Neutrophil (primary cell): Measurements from ENCODE around the gene NDFIP1.
"Not testable (repeated sequence)": the region's sequence is repeated elsewhere in the genome, so short reads cannot be mapped to it uniquely, and the experiment has no call there.

Experiments
- H3K27ac ChIP-seq: fragments of 200-600 bp; sonication (generic); 2 replicates; pipeline ENCODE4 v1.5.1; 2016; ENCODE audit warnings: mild to moderate bottlenecking, moderate library complexity
- H3K27me3 ChIP-seq: fragments of 200-600 bp; sonication (generic); 2 replicates; pipeline ENCODE4 v1.6.0; 2016; ENCODE audit warnings: mild to moderate bottlenecking
- H3K36me3 ChIP-seq: fragments of 200-600 bp; sonication (generic); 2 replicates; pipeline ENCODE4 v1.5.1; 2017
- H3K4me1 ChIP-seq, 2 experiments: fragments of 200-600 bp in 1 of 2; sonication (generic) in 1 of 2; 1 replicate in 1 of 2; 2 replicates in 1 of 2; pipeline versions ENCODE4 v1.5.1 to v1.6.1; 2013 to 2016; ENCODE audit warnings: low read depth in 1 of 2, low read length in 1 of 2, mild to moderate bottlenecking in 1 of 2, moderate library complexity in 1 of 2; ENCODE audit not compliant: control insufficient read depth in 1 of 2, insufficient read depth in 1 of 2
- H3K4me3 ChIP-seq, 2 experiments: fragments of 200-600 bp in 1 of 2; sonication (generic) in 1 of 2; 1 replicate in 1 of 2; 2 replicates in 1 of 2; pipeline ENCODE4 v1.5.1; 2013 to 2016; ENCODE audit warnings: low read depth in 1 of 2, low read length in 1 of 2, mild to moderate bottlenecking in 1 of 2, moderate library complexity in 1 of 2
- H3K9me3 ChIP-seq: fragments of 200-600 bp; sonication (generic); 2 replicates; pipeline ENCODE4 v1.5.1; 2016
- TF ChIP-seq, protein P1 (sequence below): fragments of 200-600 bp; sonication (generic); IDR thresholded peaks from 2 replicates; pipeline ENCODE4 v1.5.1; 2016; ENCODE audit warnings: antibody characterized with exemption

Gene NDFIP1

DNA sequence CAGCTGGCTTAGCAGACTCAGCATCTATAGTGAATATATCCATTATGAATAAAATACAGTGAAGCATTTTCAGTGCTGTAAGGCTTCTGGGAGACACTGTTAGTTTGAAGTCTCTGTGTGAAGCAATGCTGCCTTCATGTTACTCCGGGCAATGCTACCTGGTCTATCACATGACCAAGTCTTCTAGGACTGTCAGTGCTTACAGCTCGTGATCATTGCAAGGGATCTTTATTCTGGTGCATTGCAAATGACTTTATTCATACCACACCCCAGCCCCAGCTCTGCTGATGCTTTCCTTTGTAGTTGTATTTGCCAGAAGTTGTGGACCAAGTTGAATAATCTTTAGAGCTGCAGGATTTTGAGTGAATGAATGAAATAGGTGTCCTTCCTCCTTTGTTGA is 21.9 kb upstream of the NDFIP1 start:
- H3K4me1 ChIP-seq: no peaks in the 10 kb centered on the region
- H3K27me3 ChIP-seq: peaks cover 23% of the 10 kb centered on the region
- no peak overlapping the region for H3K4me3 ChIP-seq
- H3K27ac ChIP-seq: no peak overlapping the region
- no peaks in the 10 kb centered on the region for H3K9me3 ChIP-seq
- no peaks in the 10 kb centered on the region for H3K36me3 ChIP-seq
- TF ChIP-seq, protein P1, sequence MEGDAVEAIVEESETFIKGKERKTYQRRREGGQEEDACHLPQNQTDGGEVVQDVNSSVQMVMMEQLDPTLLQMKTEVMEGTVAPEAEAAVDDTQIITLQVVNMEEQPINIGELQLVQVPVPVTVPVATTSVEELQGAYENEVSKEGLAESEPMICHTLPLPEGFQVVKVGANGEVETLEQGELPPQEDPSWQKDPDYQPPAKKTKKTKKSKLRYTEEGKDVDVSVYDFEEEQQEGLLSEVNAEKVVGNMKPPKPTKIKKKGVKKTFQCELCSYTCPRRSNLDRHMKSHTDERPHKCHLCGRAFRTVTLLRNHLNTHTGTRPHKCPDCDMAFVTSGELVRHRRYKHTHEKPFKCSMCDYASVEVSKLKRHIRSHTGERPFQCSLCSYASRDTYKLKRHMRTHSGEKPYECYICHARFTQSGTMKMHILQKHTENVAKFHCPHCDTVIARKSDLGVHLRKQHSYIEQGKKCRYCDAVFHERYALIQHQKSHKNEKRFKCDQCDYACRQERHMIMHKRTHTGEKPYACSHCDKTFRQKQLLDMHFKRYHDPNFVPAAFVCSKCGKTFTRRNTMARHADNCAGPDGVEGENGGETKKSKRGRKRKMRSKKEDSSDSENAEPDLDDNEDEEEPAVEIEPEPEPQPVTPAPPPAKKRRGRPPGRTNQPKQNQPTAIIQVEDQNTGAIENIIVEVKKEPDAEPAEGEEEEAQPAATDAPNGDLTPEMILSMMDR: no peak

DNA sequence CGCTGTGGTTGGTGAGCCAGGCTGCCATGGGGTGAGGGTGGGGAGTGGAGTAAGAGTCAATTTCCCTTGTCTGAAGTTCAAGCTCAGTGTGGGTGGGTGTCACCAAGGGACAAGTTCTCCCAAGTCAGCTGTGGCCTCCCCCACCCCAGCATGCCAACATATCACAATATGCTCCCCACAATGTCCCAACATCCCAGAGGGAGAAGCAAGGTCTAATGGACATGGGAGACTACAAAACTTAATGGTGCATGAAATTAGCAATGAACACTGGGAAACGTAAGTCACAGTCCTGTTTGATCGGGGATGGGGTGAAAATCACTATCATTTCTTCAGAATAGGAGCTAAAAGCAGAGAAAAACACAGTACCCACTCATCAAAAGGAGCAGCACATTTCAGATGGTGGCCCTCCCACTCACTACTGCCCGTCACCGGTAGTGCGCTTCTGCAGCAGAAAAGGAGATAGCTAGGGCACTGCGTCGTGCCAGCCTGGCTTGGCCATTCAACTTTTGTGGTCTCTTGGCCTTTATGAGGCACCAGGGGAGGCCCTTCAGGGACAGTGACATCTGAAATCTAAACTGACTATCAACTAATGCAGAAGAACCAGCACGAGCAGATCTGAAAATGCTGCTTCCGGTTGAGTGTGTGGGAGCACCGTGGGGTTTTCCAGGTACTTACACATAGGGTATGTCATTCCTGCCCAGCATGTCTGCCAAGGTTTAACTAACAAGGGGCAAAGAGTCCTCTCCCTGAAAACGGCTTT is 20.5 kb upstream of the NDFIP1 start:
- H3K36me3 ChIP-seq: no peaks in the 10 kb centered on the region

DNA sequence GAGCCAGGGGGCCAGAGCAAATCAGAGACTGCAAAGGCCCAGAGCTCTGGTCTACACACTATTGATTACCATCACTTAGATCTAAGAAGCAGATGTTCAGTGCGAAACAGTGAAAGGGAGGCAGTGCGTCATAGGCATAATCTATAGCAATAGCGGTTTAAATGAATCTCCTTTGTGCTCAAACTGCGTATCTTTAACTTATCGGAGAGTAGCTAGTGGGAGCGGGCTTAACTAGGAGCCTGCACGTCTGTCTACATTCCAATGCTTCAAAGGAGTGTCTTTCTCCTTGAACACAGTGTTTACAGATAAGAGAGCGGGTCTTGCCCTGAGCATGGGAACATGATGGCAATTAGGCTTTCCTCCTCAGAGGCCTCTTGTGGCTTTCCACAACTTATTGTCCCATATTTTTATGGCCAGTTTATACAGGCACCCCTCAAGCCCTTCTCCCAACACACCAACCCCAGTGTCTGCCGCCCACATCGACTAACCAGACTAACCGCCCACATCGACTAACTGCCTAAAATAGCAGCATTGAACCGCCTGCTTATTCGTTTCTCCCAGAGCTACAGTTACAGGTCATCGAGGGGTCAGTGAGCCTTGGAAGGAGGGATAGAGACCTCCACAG is 19.6 kb upstream of the NDFIP1 start:
- not testable (repeated sequence) for H3K27me3 ChIP-seq, H3K4me1 ChIP-seq, H3K27ac ChIP-seq, H3K36me3 ChIP-seq, H3K9me3 ChIP-seq, H3K4me3 ChIP-seq

More for the DNA sequence above, 20.5 kb upstream of the NDFIP1 start:
- Histone ChIP-seq H3K4me3 (no peak overlapping the region), H3K9me3 (no peaks in the 10 kb centered on the region), H3K27me3 (peaks cover 13% of the 10 kb centered on the region), H3K27ac (no peak overlapping the region), H3K4me1 (no peaks in the 10 kb centered on the region)
- TF ChIP-seq, protein P1: no peak

DNA sequence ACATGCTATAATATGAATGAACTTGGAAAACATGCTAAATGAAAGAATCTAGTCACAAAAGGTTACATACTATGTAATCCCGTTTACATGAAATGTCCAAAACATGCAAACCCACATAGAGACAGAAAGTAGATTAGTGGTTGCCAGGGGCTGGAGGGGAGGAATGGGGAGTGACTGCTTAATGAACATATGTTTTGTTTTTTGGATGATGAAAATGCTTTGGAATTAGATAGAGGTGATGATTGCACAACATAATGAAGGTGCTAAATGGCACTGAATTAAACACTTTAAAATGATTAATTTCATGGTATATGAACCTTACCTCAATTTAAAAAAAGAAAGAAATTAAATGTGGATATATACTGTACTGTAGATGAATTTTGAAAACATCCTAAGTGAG is 17.6 kb upstream of the NDFIP1 start:
- no peak overlapping the region for H3K27ac ChIP-seq
- no peaks in the 10 kb centered on the region for H3K36me3 ChIP-seq
- H3K4me1 ChIP-seq: no peaks in the 10 kb centered on the region
- H3K27me3 ChIP-seq: peaks cover 6% of the 10 kb centered on the region
- TF ChIP-seq, protein P1: no peak
- no peaks in the 10 kb centered on the region for H3K9me3 ChIP-seq
- no peak overlapping the region for H3K4me3 ChIP-seq

DNA sequence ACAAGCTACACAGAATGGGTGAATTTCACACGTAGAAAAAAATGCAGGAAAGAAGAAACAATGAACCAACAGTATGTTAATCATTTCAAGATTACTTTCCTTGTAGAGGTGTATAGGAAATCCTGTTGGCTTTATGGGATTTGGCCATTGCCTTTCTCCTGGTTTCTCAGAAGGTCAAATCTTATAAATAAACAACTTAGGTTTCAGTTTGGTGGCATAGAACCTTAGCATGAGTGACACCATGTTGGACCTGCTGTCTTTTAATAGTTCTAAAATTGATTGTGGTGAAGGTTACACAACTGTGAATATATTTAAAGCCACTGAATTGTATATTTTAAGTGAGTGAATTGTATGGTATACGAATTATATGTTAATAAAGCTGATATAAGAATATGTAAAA is 16.7 kb upstream of the NDFIP1 start:
- Histone ChIP-seq H3K27ac (no peak overlapping the region), H3K4me1 (no peaks in the 10 kb centered on the region), H3K27me3 (no peaks in the 10 kb centered on the region), H3K4me3 (no peak overlapping the region), H3K36me3 (no peaks in the 10 kb centered on the region), H3K9me3 (no peaks in the 10 kb centered on the region)
- TF ChIP-seq, protein P1: no peak

DNA sequence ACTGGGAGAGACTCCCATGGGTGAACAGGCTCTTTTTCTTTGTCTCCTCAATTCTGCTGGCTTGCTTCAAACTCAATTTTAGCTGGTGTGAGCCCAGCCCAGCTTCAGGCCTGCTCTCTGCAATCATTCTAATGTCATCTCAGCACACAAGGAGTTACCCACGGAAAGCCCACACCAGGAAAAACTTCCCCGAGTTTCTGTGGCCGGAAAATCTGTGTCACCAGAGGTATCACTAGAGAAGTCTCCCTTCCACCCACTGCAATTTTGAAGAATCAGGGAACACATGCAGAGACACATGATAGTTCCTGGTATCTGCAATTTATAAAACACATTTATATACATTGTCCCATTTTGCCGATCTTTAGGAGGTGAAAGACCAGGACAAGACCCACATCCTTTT is 13.5 kb upstream of the NDFIP1 start:
- no peaks in the 10 kb centered on the region for H3K27me3 ChIP-seq
- TF ChIP-seq, protein P1: no peak
- no peak overlapping the region for H3K4me3 ChIP-seq
- no peak overlapping the region for H3K27ac ChIP-seq
- no peaks in the 10 kb centered on the region for H3K36me3 ChIP-seq
- H3K9me3 ChIP-seq: no peaks in the 10 kb centered on the region
- H3K4me1 ChIP-seq: no peaks in the 10 kb centered on the region
